Measurements from ENCODE around the gene ADGRD1.

Gene ADGRD1

GRCh38 chr12:131076791-131077747, 123.4 kb downstream of the ADGRD1 start:
- DNase-seq: no peak

DNA sequence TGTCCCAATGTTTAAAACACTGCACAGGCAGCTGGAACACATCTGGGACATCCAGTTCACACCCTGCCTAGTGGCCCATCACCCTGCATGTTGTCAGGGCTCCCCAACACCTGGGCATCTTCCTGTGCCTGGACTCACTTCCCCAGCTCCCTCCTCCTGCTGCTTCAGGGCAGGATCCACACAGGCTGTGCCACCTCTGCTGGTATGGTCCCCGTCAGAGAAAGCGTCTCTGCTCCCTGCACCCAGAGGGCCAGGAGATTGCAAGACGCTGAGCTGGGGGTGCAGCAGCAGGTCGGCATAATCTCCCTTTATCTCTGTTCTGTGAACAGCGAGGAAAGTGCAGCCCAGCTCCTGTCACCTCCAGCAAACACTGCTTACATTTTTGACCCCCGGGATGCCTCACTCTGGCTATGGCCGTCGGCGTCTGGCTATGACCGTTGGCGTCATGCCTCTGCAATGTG, 124.3 kb downstream of the ADGRD1 start:
- no peak for DNase-seq

- no peak for DNase-seq
Observed at GRCh38 chr12:131082290-131083194, 128.8 kb downstream of the ADGRD1 start.

DNA sequence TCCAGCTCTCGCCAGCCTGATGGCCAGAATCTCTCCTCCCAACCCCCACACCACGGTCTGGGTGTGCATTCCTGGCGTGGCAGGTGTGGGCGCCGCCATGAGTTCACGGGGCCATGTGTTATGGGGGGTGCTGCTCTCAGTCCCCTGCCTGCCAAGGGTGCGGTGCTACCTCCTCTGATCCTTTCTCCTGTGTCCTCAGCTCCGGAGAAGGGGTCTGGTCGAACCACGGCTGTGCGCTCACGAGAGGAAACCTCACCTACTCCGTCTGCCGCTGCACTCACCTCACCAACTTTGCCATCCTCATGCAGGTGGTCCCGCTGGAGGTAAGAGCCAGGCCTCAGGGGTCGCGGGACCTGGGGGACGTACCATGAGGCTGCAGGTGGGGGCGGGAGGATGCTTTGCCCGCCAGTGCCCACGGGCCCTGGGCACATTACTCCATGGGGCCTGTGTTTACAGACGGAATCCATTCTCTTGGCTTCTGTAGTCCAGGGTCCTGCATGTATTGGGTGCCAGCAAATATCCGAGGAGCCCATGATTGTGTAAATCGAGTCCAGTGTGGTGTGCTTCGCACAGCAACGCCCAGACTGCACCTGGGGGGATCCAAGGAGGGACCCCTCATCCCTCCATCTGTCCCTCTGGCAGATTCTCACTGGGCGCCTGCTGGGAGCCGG, 130.8 kb downstream of the ADGRD1 start:
- no peak for DNase-seq

DNA sequence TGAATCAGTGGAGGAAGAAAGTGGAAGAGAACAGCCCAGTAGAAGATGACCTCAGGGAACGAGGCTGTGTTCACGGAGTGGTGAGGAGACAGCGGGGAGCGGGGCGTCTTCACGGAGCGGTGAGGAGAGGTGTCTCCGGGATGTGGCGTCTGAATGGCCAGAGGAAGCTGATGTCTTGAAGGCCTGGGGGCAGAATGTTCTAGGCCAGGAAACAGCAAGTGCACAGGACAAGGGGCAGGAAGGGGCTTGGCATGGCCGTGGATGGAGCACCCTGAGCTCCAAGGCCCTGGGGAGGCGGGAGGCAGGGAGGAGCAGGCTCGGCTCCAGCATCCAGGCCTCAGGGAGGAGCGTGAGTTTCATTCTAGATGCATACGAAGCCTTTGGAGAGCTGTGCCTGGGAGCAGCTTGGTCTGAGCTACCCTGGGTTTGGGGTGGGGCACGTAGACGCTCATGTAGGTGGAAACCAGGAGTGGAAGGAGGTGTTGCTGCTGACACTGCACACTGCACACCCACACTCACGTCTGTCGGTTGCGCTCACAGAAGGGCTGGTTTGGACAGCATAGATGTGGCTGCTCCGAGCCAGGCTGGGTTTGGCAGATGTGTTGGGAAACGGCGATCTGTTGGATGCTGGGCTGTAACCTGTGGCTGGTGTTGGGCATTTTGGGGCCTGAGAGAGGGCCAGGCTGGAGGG, 131.6 kb downstream of the ADGRD1 start:
- no peak for DNase-seq

- DNase-seq: no peak
Observed at GRCh38 chr12:131085816-131086591, 132.3 kb downstream of the ADGRD1 start.

DNA sequence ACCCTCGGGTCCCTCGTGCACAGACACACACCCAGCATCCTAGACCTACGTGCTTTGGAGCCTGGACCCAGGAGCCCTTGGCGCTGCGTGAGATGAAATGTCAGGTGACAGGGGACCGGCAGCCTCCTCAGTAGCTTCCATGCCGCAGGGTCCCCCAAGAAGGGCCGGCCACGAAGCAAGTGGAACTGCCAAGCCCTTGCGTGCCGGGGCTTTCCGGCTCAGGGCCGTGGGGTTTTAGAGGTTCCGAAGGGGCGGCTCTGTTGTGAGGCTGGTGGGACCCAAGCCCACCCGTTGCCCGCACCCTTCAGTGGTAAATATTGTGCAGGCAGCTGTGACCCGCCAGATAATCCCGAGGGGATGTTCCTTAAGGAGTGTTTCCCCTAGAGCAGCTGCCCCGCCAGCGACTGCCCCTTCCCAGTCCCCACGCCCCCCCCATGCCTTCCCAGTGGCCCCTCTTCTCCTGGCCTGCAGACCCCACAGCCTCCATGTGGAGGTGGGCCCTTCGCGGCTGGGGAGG, 133.7 kb downstream of the ADGRD1 start:
- DNase-seq: no peak

DNA sequence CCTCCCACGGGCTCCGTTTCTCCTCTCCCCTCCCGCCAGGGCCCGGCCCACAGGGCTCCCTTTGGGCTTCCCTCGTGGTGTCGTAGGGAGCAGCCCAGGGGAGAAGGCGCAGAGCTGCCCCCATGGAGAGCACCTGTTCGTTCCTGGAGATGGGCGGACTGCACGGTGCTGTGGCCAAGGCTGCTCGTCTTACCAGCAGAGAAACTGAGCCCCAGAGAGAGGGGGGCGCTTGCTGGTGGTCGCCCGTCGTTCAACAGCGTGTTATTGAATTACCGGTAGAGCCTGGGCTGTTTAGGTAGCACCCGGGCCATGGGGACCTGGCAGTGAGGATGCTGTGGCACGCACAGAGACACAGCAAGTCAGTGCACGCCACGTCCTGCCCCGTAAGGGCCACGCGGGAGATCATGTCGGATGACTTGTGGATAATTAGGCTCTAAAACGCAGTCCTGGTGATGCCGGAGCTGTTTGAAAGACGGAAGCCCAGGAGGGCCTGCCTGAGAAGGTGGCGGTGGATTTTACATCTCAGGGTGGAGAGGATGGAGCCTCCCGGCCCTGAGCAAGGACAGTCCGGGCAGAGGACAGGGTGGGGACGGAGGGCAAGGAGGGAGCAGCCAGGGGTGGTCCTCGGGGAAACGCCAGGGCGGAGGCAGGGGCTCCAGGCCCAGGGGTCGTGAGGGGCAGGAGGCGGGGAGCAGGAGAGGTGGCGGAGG, 134.4 kb downstream of the ADGRD1 start:
- DNase-seq: no peak

GRCh38 chr12:131088701-131089530, 135.2 kb downstream of the ADGRD1 start:
- no peak for DNase-seq

DNA sequence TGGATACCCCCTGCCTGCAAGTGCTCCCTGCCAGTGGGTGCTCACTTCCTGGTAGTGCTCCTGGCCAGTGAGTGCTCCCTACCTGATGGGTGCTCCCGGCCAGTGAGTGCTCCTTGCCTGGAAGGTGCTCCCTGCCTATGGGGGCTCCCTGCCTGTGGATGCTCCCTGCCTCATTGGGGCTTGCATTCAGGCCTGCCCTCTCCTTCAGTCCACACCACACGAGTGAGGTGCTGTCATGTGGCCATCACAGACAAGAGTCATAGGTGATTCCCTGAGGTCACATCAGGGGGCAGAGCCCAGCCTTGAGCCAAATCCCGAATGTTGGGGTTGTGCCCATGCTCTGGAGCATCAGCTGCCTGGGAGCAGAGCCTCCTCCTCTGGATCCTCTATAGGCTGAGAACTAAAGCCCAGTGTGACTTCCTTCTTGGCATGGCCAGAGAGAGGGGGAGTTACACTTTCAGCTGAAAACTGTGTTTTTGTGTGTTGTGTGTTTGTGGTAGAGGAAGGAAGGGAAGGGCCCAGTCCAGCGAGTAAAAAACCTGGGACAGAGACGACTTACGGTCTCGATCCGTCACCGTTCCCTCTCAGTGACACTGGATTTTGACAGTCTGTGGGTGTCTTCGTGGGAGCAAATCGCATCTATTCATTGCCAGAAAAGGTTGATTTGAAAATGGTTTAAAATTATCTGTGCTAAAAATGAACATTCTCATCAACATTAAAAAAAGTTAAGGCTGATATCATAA, 136.0 kb downstream of the ADGRD1 start:
- no peak for DNase-seq

GRCh38 chr12:131090274-131091210, 136.8 kb downstream of the ADGRD1 start:
- DNase-seq: no peak

- no peak for DNase-seq
Observed at GRCh38 chr12:131091413-131091975, 137.8 kb downstream of the ADGRD1 start.

- no peak for DNase-seq
Observed at GRCh38 chr12:131091976-131092691, 138.4 kb downstream of the ADGRD1 start.

- DNase-seq: no peak
Observed at GRCh38 chr12:131092901-131093603, 139.3 kb downstream of the ADGRD1 start.

DNA sequence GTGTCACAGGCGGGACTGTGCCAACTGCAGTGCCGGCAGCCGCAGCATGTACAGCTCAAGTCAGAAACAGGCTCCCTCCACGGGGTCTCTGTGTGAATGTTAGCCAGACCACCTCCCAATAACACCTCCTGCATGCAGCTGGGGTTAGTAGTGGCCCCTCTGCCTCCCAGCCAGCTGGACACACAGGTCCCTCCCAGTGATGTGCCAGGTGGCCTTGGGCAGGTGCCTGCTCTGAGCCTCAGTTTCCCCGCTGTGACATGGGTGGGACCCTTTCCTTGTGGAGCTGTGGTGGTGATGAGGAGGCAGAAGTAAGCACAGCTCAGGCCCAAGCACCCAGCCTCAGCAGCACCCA, 139.9 kb downstream of the ADGRD1 start:
- no peak for DNase-seq
